Epithelial cell of proximal tubule (primary cell): ENCODE measurements around the gene TRMT112. TPM values are rescaled to one million over a fixed set of nuclear protein-coding genes. Genes with fewer than 3 reads are reported as not detected.
A peak's percentile ranks its signal among the peaks of the same experiment; 100 is the strongest.

Source experiments
- DNase-seq: peaks from one replicate; pipeline ENCODE4 v3.0.0-alpha.2; 2011; ENCODE audit warnings: low read depth
- H3K4me3 ChIP-seq: 2 replicates; pipeline ENCODE4 v1.5.1; 2011; ENCODE audit warnings: low read depth, mild to moderate bottlenecking, low read length
- CTCF ChIP-seq: conservative IDR thresholded peaks from 2 replicates; pipeline ENCODE4 v1.5.1; 2012; ENCODE audit warnings: low read depth, mild to moderate bottlenecking, low read length
- total RNA-seq: library from RNA; depleted of rRNA; stranded (reverse); fragments of >200 nt; gene quantifications from 2 replicates; pipeline ENCODE4 v1.2.3, GENCODE V29; 2015

The TRMT112 gene
- total RNA-seq, 1 donor from 2014 or later: 470 TPM

DNA sequence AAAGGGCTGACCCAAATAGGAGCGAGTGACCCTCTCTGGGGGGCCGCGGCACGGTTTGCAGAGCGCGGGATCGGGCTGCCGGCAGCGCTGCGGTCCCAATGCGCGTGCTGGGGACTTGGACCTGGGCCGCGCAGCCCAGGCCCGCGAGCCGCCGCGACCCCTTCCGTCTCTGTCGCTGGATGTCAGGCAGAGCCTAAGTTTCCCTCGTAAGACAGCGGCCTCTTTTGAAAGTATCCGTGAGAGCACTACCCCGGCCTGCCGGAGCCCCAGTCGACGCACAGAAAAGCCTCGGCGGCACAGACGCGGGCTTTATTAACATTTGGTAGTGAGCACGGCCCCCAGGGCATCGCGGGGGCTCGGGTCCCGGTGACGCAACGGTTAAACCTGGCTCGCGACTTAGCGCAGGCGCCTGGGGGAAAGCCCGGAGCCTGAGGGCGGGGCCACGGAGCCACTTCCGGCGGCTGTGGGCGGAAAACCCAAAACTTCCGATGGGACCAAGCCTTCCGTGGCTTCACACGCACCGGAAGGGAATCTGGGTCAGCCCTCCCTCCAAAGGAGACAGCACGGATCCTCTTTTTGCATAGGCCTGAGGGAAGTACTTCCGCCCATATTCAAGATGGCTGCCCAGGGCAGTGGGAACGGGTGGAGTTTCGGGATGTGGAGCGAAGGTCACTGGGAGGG is 47.7 kb downstream of the TRMT112 start:
- TF ChIP-seq CTCF: no peak
- H3K4me3 ChIP-seq: peak overlapping the region; percentile 80
- peak; percentile 98 for DNase-seq

DNA sequence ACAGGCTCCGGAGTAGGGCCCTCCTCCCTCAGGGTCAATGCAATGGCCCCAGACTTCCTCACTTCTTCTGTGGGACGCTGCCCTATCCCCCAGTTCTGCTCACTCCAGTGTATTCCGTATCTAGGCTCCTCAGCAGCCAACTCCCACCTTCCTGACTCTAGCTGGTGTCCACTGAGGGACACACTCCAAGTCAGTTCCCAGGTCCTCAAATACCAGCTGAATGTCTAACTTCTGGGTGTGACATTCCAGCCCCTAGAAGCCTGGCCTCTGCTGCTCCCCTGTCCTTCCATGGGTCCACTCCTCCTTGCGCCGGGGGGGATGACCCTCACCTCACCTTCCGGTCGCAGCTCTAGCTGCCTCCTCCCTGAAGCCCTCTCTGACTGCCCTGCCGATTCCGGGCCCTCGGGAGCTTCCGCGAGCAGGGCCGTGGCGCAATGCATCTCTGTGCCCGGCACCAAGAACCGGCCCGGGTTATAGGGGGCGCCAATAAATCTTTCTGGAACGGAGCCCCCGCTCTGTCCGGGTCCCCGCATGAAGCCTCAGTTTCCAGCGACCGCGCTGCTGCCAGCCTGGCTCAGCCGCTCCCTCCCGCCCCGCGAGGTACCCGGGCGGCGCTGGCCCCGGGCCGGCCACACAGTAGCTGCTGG is 48.3 kb downstream of the TRMT112 start:
- DNase-seq: no peak
- no peak for TF ChIP-seq CTCF
- H3K4me3 ChIP-seq: peak overlapping the region; percentile 80

- DNase-seq: no peak
- H3K4me3 ChIP-seq: peak overlapping the region; percentile 80
- no peak for TF ChIP-seq CTCF
These were observed 49.1 kb downstream of the TRMT112 start for GRCh38 chr11:64268025-64268892.

DNA sequence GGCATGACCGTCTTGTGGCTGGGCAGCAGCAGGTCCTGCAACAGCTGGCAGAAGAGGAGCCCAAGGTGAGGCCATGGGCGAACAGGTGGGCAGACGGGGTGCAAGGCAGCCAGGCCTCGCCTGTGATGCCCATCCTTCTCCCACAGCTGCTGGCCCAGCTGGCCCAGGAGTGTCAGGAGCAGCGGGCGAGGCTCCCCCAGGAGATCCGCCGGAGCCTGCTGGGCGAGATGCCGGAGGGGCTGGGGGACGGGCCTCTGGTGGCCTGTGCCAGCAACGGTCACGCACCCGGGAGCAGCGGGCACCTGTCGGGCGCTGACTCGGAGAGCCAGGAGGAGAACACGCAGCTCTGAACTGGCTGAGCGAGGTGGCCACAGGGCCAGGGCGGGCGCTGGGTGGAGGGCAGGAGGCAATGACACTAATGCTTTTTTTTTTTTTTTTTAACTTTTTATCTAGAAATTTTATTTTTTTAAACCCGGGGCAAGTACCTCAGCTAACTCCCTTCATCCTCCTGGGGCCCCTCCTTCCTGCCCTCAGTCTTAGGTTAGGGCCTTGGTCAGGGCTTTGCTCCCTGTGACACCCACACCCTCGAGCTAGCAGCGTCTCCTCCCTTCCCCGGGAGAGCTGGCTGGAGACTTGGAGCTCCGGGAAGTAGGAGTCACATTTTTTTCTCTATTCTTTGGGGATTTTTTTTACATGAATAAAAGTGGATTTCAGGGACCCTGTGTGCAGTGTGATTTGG is 50.0 kb downstream of the TRMT112 start:
- no peak for TF ChIP-seq CTCF
- no peak overlapping the region for H3K4me3 ChIP-seq
- DNase-seq: no peak

Other genes starting within 250 kb of the TRMT112 start
- gene MACROD1, start 151.4 kb downstream of the TRMT112 start, total RNA-seq: 18.7 and 27.8 TPM in 2 replicates
- gene STIP1, start 131.4 kb downstream of the TRMT112 start, total RNA-seq: 275 and 315 TPM in 2 replicates
- 0.29 and 2.8 TPM in 2 replicates for gene FERMT3, start 110.8 kb downstream of the TRMT112 start, total RNA-seq
- 63.3 and 98.1 TPM in 2 replicates for gene TRPT1, start 91.4 kb downstream of the TRMT112 start, total RNA-seq
- gene NUDT22, start 91.3 kb downstream of the TRMT112 start, total RNA-seq: 69.2 and 91.9 TPM in 2 replicates
- 12.5 and 17.6 TPM in 2 replicates for gene DNAJC4, start 87.0 kb downstream of the TRMT112 start, total RNA-seq
- gene VEGFB, start 83.0 kb downstream of the TRMT112 start, total RNA-seq: 15.6 and 25.7 TPM in 2 replicates
- 72.6 and 184 TPM in 2 replicates for gene FKBP2, start 76.5 kb downstream of the TRMT112 start, total RNA-seq
- gene PPP1R14B, start 70.6 kb downstream of the TRMT112 start, total RNA-seq: 674 and 753 TPM in 2 replicates
- 42.8 and 43.5 TPM in 2 replicates for gene PLCB3, start 66.0 kb downstream of the TRMT112 start, total RNA-seq
- gene BAD, start 32.9 kb downstream of the TRMT112 start, total RNA-seq: 113 and 156 TPM in 2 replicates
- 16.3 and 24.8 TPM in 2 replicates for gene GPR137, start 31.7 kb downstream of the TRMT112 start, total RNA-seq
- 0.51 TPM in 1 of 2 replicates, not detected in the other for gene KCNK4, start 26.3 kb downstream of the TRMT112 start, total RNA-seq
- not detected in 2 replicates for gene CATSPERZ, start 17.2 kb downstream of the TRMT112 start, total RNA-seq
- gene ESRRA, start 12.0 kb downstream of the TRMT112 start, total RNA-seq: 47.2 and 61.9 TPM in 2 replicates
- gene PRDX5, start 562 bp upstream of the TRMT112 start, total RNA-seq: 284 and 357 TPM in 2 replicates
- 2.5 and 4.8 TPM in 2 replicates for gene CCDC88B, start 22.6 kb upstream of the TRMT112 start, total RNA-seq
- 37.1 and 69.9 TPM in 2 replicates for gene RPS6KA4, start 41.6 kb upstream of the TRMT112 start, total RNA-seq
- 0.06 TPM in 1 of 2 replicates, not detected in the other for gene SLC22A11, start 238.4 kb upstream of the TRMT112 start, total RNA-seq